Liver (tissue), 9 donors: ENCODE data around the gene TTC28. TPM values are rescaled to one million over a fixed set of nuclear protein-coding genes. Genes with fewer than 3 reads are reported as not detected.

Experiments
- DNase-seq: peaks from one replicate; pipeline ENCODE4 v3.0.0-alpha.2; 2017; ENCODE audit warnings: low spot score
- H3K27ac ChIP-seq, 2 donors: one replicate each; pipeline ENCODE4 v1.7.0; 2013; ENCODE audit warnings: inconsistent platforms in 2 of 2, low read length in 2 of 2, control low read depth in 1 of 2, low read depth in 1 of 2, mild to moderate bottlenecking in 1 of 2
- H3K27me3 ChIP-seq, 4 donors: one replicate each; pipeline versions ENCODE4 v1.6.1 to v1.7.0; 2013; ENCODE audit warnings: low read length in 3 of 4, inconsistent platforms in 1 of 4, mild to moderate bottlenecking in 1 of 4, moderate library complexity in 1 of 4; ENCODE audit not compliant: control insufficient read depth in 4 of 4, insufficient read depth in 4 of 4
- H3K36me3 ChIP-seq, 4 donors: one replicate each; pipeline versions ENCODE4 v1.6.1 to v1.7.0; 2013; ENCODE audit warnings: low read length in 3 of 4, mild to moderate bottlenecking in 3 of 4, low read depth in 1 of 4, moderate library complexity in 1 of 4; ENCODE audit not compliant: control insufficient read depth in 4 of 4, insufficient read depth in 3 of 4
- H3K4me1 ChIP-seq, 4 donors: one replicate each; pipeline versions ENCODE4 v1.6.1 to v1.7.0; 2013; ENCODE audit warnings: low read length in 3 of 4, mild to moderate bottlenecking in 3 of 4, moderate library complexity in 1 of 4; ENCODE audit not compliant: control insufficient read depth in 4 of 4, insufficient read depth in 4 of 4
- H3K4me3 ChIP-seq, 3 donors: one replicate each; pipeline versions ENCODE4 v1.6.1 to v1.7.0; 2013; ENCODE audit warnings: low read length in 3 of 3, control low read depth in 1 of 3, low read depth in 1 of 3, mild to moderate bottlenecking in 1 of 3
- H3K9ac ChIP-seq, 2 donors: one replicate each; pipeline ENCODE4 v1.7.0; 2013; ENCODE audit warnings: low read length in 2 of 2, mild to moderate bottlenecking in 2 of 2, moderate library complexity in 2 of 2, control low read depth in 1 of 2, low read depth in 1 of 2
- H3K9me3 ChIP-seq, 4 donors: one replicate each; pipeline versions ENCODE4 v1.6.1 to v1.7.0; 2013; ENCODE audit warnings: low read length in 3 of 4; ENCODE audit not compliant: control insufficient read depth in 4 of 4
- EGR1 ChIP-seq, 2 donors: IDR thresholded peaks; 2 replicates each; pipeline ENCODE4 v1.6.1; 2016 to 2018; ENCODE audit warnings: antibody characterized with exemption in 2 of 2, low read depth in 2 of 2
- FOXA1 ChIP-seq: IDR thresholded peaks from 2 replicates; pipeline ENCODE4 v1.6.1; 2016; ENCODE audit warnings: antibody characterized with exemption
- FOXA2 ChIP-seq: IDR thresholded peaks from 2 replicates; pipeline ENCODE4 v1.6.1; 2016; ENCODE audit warnings: antibody characterized with exemption
- GABPA ChIP-seq, 2 donors: IDR thresholded peaks in 1 of 2; conservative IDR thresholded peaks in 1 of 2; 2 replicates each; pipeline ENCODE4 v1.6.1; 2016; ENCODE audit warnings: antibody characterized with exemption in 2 of 2, mild to moderate bottlenecking in 1 of 2, moderate library complexity in 1 of 2
- HNF4A ChIP-seq, 2 donors: conservative IDR thresholded peaks; 2 replicates each; pipeline ENCODE4 v1.6.1; 2016; ENCODE audit warnings: antibody characterized with exemption in 2 of 2, mild to moderate bottlenecking in 2 of 2
- JUND ChIP-seq, 2 donors: IDR thresholded peaks; 2 replicates each; pipeline ENCODE4 v1.6.1; 2016; ENCODE audit warnings: antibody characterized with exemption in 2 of 2
- NR2F2 ChIP-seq: IDR thresholded peaks from 2 replicates; pipeline ENCODE4 v1.6.1; 2016; ENCODE audit warnings: antibody characterized with exemption
- RAD21 ChIP-seq, 2 donors: IDR thresholded peaks; 2 replicates each; pipeline ENCODE4 v1.6.1; 2016; ENCODE audit warnings: antibody characterized with exemption in 2 of 2, mild to moderate bottlenecking in 2 of 2
- RXRA ChIP-seq, 2 donors: IDR thresholded peaks; 2 replicates each; pipeline ENCODE4 v1.6.1; 2017 to 2018; ENCODE audit warnings: antibody characterized with exemption in 2 of 2, mild to moderate bottlenecking in 1 of 2
- SP1 ChIP-seq: IDR thresholded peaks from 2 replicates; pipeline ENCODE4 v1.6.1; 2018; ENCODE audit warnings: antibody characterized with exemption, mild to moderate bottlenecking
- TAF1 ChIP-seq: conservative IDR thresholded peaks from 2 replicates; pipeline ENCODE4 v1.6.1; 2016; ENCODE audit warnings: antibody characterized with exemption, mild to moderate bottlenecking
- YY1 ChIP-seq: IDR thresholded peaks from 2 replicates; pipeline ENCODE4 v1.6.1; 2016; ENCODE audit warnings: antibody characterized with exemption, mild to moderate bottlenecking
- WGBS: extraction: QIAGEN DNeasy Blood & Tissue Kit; methylation state at CpG from one replicate; pipeline ENCODE4 v1.1.7; 2013; 5-methylcytosine and 5-hydroxymethylcytosine counted together
- polyA plus RNA-seq, 2 donors: library from polyadenylated mRNA; stranded (reverse) in 1 of 2; unstranded in 1 of 2; fragments of 200-250 nt in 1 of 2; fragments of >200 nt in 1 of 2; fragmentation: Nextera tagmentation in 1 of 2; extraction: Ambion mirVana in 1 of 2; gene quantifications; one replicate each; pipeline versions ENCODE4 v1.2.1 to v1.2.3, GENCODE V29; 2013 to 2015
- total RNA-seq, 2 donors: library from RNA; depleted of rRNA; stranded (reverse); fragments of >200 nt; gene quantifications; one replicate each; pipeline ENCODE4 v1.2.3, GENCODE V29; 2014
- TF ChIP-seq, protein P1 (sequence below): IDR thresholded peaks from 2 replicates; pipeline ENCODE4 v1.6.1; 2016; ENCODE audit warnings: antibody characterized with exemption
- TF ChIP-seq, protein P2 (sequence below): IDR thresholded peaks from 2 replicates; pipeline ENCODE4 v1.6.1; 2016; ENCODE audit warnings: antibody characterized with exemption
- TF ChIP-seq, protein P3 (sequence below): IDR thresholded peaks from 2 replicates; pipeline ENCODE4 v1.6.1; 2016; ENCODE audit warnings: antibody characterized with exemption, mild to moderate bottlenecking
- TF ChIP-seq, protein P4 (sequence below): fragments of 150-350 bp; IDR thresholded peaks from 2 replicates; pipeline ENCODE4 v1.5.1; 2017; ENCODE audit warnings: improper control_type of control experiment, low read depth, low read length; ENCODE audit not compliant: missing input control
- TF ChIP-seq, protein P5 (sequence below): IDR thresholded peaks from 2 replicates; pipeline ENCODE4 v1.6.1; 2016; ENCODE audit warnings: antibody characterized with exemption
- donor health status: healthy.
- donor health status: healthy.
- donor health status: healthy.
- donor health status: healthy.
- donor health status: healthy.

TTC28 gene
- total and polyA plus RNA-seq, 4 donors = 4.2 to 19.4 (median 5.9) TPM

DNA sequence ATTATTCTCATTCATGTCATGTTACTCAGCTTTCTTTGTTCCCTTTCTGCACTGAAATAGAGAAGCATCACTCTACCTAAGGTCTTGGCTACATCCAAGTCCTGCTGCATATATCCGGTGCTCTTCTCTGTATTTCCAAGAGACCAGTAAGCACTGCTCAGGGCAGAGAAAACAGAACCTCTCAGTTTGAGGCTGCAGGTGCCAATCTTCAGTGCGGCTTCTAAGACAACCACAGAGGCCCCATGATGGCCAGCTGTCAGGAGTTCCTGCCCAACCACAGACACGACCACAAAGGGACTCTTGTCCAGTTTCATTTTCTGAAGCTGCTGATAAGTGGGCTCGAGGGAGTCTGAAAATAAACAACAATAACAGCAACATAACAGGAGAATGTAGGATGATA lies 382.1 kb downstream of the TTC28 start:
- 55% methylated on average over 4 of the region's 4 CpGs for WGBS
- Histone ChIP-seq H3K9me3 (no peaks in the 10 kb centered on the region), H3K27me3 (no peaks in the 10 kb centered on the region), H3K27ac (no peak overlapping the region), H3K4me3 (no peak overlapping the region), H3K36me3 (no peaks in the 10 kb centered on the region), H3K9ac (no peak overlapping the region), H3K4me1 (peaks cover 0 to 6% (median 0%) of the 10 kb centered on the region in 4 donors)
- TF ChIP-seq RAD21 (IDR thresholded peaks at IDR 0.05) (no peak), EGR1 (IDR thresholded peaks at IDR 0.05; ENCODE audit: low read depth in 2 of 2) (no peak), RXRA (IDR thresholded peaks at IDR 0.05) (no peak), GABPA (IDR thresholded peaks at IDR 0.05 in 1 of 2, conservative IDR thresholded peaks at IDR 0.05 in 1 of 2) (no peak), FOXA1 (no peak), YY1 (no peak), TAF1 (no peak), SP1 (no peak), JUND (IDR thresholded peaks at IDR 0.05) (no peak), HNF4A (conservative IDR thresholded peaks at IDR 0.05) (no peak), NR2F2 (no peak), FOXA2 (no peak)
- TF ChIP-seq, protein P1, sequence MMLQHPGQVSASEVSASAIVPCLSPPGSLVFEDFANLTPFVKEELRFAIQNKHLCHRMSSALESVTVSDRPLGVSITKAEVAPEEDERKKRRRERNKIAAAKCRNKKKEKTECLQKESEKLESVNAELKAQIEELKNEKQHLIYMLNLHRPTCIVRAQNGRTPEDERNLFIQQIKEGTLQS = no peak
- TF ChIP-seq, protein P2, sequence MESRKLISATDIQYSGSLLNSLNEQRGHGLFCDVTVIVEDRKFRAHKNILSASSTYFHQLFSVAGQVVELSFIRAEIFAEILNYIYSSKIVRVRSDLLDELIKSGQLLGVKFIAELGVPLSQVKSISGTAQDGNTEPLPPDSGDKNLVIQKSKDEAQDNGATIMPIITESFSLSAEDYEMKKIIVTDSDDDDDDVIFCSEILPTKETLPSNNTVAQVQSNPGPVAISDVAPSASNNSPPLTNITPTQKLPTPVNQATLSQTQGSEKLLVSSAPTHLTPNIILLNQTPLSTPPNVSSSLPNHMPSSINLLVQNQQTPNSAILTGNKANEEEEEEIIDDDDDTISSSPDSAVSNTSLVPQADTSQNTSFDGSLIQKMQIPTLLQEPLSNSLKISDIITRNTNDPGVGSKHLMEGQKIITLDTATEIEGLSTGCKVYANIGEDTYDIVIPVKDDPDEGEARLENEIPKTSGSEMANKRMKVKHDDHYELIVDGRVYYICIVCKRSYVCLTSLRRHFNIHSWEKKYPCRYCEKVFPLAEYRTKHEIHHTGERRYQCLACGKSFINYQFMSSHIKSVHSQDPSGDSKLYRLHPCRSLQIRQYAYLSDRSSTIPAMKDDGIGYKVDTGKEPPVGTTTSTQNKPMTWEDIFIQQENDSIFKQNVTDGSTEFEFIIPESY = no peak
- TF ChIP-seq, protein P3, sequence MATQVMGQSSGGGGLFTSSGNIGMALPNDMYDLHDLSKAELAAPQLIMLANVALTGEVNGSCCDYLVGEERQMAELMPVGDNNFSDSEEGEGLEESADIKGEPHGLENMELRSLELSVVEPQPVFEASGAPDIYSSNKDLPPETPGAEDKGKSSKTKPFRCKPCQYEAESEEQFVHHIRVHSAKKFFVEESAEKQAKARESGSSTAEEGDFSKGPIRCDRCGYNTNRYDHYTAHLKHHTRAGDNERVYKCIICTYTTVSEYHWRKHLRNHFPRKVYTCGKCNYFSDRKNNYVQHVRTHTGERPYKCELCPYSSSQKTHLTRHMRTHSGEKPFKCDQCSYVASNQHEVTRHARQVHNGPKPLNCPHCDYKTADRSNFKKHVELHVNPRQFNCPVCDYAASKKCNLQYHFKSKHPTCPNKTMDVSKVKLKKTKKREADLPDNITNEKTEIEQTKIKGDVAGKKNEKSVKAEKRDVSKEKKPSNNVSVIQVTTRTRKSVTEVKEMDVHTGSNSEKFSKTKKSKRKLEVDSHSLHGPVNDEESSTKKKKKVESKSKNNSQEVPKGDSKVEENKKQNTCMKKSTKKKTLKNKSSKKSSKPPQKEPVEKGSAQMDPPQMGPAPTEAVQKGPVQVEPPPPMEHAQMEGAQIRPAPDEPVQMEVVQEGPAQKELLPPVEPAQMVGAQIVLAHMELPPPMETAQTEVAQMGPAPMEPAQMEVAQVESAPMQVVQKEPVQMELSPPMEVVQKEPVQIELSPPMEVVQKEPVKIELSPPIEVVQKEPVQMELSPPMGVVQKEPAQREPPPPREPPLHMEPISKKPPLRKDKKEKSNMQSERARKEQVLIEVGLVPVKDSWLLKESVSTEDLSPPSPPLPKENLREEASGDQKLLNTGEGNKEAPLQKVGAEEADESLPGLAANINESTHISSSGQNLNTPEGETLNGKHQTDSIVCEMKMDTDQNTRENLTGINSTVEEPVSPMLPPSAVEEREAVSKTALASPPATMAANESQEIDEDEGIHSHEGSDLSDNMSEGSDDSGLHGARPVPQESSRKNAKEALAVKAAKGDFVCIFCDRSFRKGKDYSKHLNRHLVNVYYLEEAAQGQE = no peak
- TF ChIP-seq, protein P4, sequence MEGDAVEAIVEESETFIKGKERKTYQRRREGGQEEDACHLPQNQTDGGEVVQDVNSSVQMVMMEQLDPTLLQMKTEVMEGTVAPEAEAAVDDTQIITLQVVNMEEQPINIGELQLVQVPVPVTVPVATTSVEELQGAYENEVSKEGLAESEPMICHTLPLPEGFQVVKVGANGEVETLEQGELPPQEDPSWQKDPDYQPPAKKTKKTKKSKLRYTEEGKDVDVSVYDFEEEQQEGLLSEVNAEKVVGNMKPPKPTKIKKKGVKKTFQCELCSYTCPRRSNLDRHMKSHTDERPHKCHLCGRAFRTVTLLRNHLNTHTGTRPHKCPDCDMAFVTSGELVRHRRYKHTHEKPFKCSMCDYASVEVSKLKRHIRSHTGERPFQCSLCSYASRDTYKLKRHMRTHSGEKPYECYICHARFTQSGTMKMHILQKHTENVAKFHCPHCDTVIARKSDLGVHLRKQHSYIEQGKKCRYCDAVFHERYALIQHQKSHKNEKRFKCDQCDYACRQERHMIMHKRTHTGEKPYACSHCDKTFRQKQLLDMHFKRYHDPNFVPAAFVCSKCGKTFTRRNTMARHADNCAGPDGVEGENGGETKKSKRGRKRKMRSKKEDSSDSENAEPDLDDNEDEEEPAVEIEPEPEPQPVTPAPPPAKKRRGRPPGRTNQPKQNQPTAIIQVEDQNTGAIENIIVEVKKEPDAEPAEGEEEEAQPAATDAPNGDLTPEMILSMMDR = no peak
- TF ChIP-seq, protein P5, sequence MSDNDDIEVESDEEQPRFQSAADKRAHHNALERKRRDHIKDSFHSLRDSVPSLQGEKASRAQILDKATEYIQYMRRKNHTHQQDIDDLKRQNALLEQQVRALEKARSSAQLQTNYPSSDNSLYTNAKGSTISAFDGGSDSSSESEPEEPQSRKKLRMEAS = no peak
- DNase-seq = no peak

DNA sequence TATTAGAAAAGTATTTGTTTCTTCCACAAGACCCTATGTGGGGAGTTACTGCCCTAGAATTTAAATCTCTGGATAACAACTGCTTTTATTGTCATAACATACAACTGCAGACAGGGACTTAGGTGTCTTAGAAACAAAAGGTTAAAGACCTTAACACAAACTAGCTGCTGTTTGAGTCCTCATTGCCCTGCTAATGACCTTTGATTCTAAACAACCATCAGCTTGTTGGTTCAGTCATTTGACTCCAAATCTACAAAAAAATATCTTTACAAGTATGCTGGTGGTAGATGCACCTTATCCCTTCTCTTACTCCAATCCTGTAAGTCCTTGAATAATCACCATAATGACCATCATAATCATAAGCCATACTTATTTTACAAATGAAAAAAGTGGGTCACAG lies 383.2 kb downstream of the TTC28 start:
- H3K9ac ChIP-seq = no peak overlapping the region
- TF ChIP-seq, protein P5 = no peak
- TF ChIP-seq, protein P1 = no peak
- TF ChIP-seq FOXA1 = no peak
- TF ChIP-seq EGR1 (IDR thresholded peaks at IDR 0.05; ENCODE audit: low read depth in 2 of 2) = no peak
- no peak for TF ChIP-seq FOXA2
- TF ChIP-seq, protein P4 = peak; percentile 4
- peak in 1 of 2 donors; percentile 23 for TF ChIP-seq RAD21 (IDR thresholded peaks at IDR 0.05)
- TF ChIP-seq SP1 = peak; percentile 32
- TF ChIP-seq JUND (IDR thresholded peaks at IDR 0.05) = no peak
- TF ChIP-seq, protein P2 = no peak
- peak; percentile 51 to 62 for TF ChIP-seq HNF4A (conservative IDR thresholded peaks at IDR 0.05)
- TF ChIP-seq NR2F2 = no peak
- no peak for TF ChIP-seq TAF1
- TF ChIP-seq RXRA (IDR thresholded peaks at IDR 0.05) = peak; percentile 65 to 79
- TF ChIP-seq YY1 = no peak
- no peak for TF ChIP-seq GABPA (IDR thresholded peaks at IDR 0.05 in 1 of 2, conservative IDR thresholded peaks at IDR 0.05 in 1 of 2)

More for the DNA sequence above, 383.2 kb downstream of the TTC28 start:
- Histone ChIP-seq H3K9me3 (no peaks in the 10 kb centered on the region), H3K4me3 (no peak overlapping the region), H3K27ac (no peak overlapping the region), H3K4me1 (peaks cover 0 to 6% (median 0%) of the 10 kb centered on the region in 4 donors), H3K36me3 (no peaks in the 10 kb centered on the region), H3K27me3 (no peaks in the 10 kb centered on the region)
- DNase-seq = no peak
